ENCODE results near the gene SHROOM1. TPM values are rescaled to one million over a fixed set of nuclear protein-coding genes. Genes with fewer than 3 reads are reported as not detected.
A peak's percentile ranks its signal among the peaks of the same experiment; 100 is the strongest.

Gene SHROOM1
- total and polyA plus RNA-seq, 2 donors (not counting 3 experiments of a cell fraction or from before 2014, with no cell fraction given): 12.8 to 20.9 TPM

DNA sequence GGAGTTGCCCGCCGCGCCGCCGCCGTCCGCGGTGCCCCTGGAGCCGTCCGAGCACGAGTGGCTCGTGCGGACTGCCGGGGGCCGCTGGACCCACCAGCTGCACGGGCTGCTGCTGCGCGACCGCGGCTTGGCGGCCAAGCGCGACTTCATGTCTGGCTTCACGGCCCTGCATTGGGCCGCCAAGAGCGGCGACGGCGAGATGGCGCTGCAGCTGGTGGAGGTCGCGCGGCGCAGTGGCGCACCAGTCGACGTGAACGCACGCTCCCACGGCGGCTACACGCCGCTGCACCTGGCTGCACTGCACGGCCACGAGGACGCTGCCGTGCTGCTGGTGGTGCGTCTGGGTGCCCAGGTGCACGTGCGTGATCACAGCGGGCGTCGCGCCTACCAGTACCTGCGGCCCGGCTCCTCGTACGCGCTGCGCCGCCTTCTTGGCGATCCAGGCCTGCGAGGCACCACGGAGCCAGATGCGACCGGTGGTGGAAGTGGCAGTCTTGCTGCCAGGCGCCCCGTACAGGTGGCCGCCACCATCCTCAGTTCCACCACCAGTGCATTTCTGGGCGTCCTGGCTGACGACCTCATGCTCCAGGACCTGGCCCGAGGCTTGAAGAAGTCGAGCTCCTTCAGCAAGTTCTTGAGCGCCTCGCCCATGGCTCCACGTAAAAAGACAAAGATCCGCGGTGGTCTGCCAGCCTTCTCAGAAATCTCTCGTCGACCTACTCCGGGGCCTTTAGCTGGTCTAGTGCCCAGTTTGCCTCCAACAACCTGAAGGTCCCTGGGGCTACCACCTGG lies 15.7 kb downstream of the SHROOM1 start:
- no peaks in the 10 kb centered on the region for H4K20me1 ChIP-seq (replicated peaks; ENCODE audit: control insufficient read depth, extremely low read depth, insufficient read depth, low read length)
- no peak overlapping the region for H3K27ac ChIP-seq (ENCODE audit: insufficient read depth, low read depth, low read length)
- POLR2A ChIA-PET: interaction anchor here (1.2 kb wide), 1 partner anchor 15 kb away, joined by 3 read pairs; no protein-coding TSS in a partner anchor
- TF ChIP-seq, protein P1, sequence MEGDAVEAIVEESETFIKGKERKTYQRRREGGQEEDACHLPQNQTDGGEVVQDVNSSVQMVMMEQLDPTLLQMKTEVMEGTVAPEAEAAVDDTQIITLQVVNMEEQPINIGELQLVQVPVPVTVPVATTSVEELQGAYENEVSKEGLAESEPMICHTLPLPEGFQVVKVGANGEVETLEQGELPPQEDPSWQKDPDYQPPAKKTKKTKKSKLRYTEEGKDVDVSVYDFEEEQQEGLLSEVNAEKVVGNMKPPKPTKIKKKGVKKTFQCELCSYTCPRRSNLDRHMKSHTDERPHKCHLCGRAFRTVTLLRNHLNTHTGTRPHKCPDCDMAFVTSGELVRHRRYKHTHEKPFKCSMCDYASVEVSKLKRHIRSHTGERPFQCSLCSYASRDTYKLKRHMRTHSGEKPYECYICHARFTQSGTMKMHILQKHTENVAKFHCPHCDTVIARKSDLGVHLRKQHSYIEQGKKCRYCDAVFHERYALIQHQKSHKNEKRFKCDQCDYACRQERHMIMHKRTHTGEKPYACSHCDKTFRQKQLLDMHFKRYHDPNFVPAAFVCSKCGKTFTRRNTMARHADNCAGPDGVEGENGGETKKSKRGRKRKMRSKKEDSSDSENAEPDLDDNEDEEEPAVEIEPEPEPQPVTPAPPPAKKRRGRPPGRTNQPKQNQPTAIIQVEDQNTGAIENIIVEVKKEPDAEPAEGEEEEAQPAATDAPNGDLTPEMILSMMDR (IDR thresholded peaks at IDR 0.05; ENCODE audit: extremely low read depth in 1 of 2, insufficient read depth in 1 of 2, low read depth in 1 of 2, low read length in 2 of 2): no peak
- no peak for TF ChIP-seq EZH2 (IDR thresholded peaks at IDR 0.05; ENCODE audit: borderline replicate concordance, low read depth, low read length, severe bottlenecking)
- TF ChIP-seq FOS (IDR thresholded peaks at IDR 0.05; ENCODE audit: borderline replicate concordance, insufficient read depth, low read length): no peak
- no peak for TF ChIP-seq JUN (IDR thresholded peaks at IDR 0.05; ENCODE audit: borderline replicate concordance, insufficient read depth, insufficient read length, low read depth)
- TF ChIP-seq GATA2 (IDR thresholded peaks at IDR 0.05; ENCODE audit: insufficient read depth, insufficient read length, low read depth, low read length): no peak
- no peak overlapping the region for H3K4me2 ChIP-seq (ENCODE audit: insufficient read depth, low read length)
- H3K4me1 ChIP-seq (ENCODE audit: control insufficient read depth, extremely low read depth, insufficient read depth, low read length): no peaks in the 10 kb centered on the region
- dilution Hi-C loops (cut with MboI; ENCODE audit: extremely low pct_ligation_motif_present, low sequenced_read_pairs): no loop called here
- DNase-seq (ENCODE audit: low read depth, low spot score) (no peak), FAIRE-seq (no peak)
- no peak overlapping the region for H3K4me3 ChIP-seq (replicated peaks in 1 of 3; ENCODE audit: insufficient read depth in 1 of 3, low read depth in 1 of 3, low read length in 3 of 3)
- BruUV-seq (replicated peaks): no TSS peak
- H3K9me3 ChIP-seq (replicated peaks; ENCODE audit: control insufficient read depth, insufficient read depth, low read length): no peaks in the 10 kb centered on the region
- CTCF ChIA-PET: interaction anchor here (0.7 to 2.6 kb wide), 9 partner anchors 13 to 308 kb away, joined by 3 to 14 read pairs (median 4); partner anchors contain the start of gene SHROOM1
- H2AFZ ChIP-seq (ENCODE audit: low read depth, low read length): peak overlapping the region; percentile 76
- peaks cover 15 to 30% of the 10 kb centered on the region in 2 experiments for H3K27me3 ChIP-seq (ENCODE audit: control insufficient read depth in 2 of 2, insufficient read depth in 2 of 2, low read length in 2 of 2)
- H3K9ac ChIP-seq (replicated peaks; ENCODE audit: extremely low read depth, insufficient read depth, low read length): no peak overlapping the region
- intact Hi-C loops (cut with micrococcal nuclease): loop anchor here (1.0 kb wide), 1 partner anchor 32 kb away; no protein-coding TSS in a partner anchor
- no peaks in the 10 kb centered on the region for H3K9me1 ChIP-seq (replicated peaks; ENCODE audit: control insufficient read depth, extremely low read depth, insufficient read depth, low read length)
- H3K79me2 ChIP-seq (ENCODE audit: control insufficient read depth, insufficient read depth, low read length): no peaks in the 10 kb centered on the region
- H3K36me3 ChIP-seq (ENCODE audit: control insufficient read depth in 2 of 2, extremely low read depth in 1 of 2, insufficient read depth in 2 of 2, low read length in 2 of 2): no peaks in the 10 kb centered on the region
